ENCODE measurements around the gene ABL1.

The ABL1 gene

DNA sequence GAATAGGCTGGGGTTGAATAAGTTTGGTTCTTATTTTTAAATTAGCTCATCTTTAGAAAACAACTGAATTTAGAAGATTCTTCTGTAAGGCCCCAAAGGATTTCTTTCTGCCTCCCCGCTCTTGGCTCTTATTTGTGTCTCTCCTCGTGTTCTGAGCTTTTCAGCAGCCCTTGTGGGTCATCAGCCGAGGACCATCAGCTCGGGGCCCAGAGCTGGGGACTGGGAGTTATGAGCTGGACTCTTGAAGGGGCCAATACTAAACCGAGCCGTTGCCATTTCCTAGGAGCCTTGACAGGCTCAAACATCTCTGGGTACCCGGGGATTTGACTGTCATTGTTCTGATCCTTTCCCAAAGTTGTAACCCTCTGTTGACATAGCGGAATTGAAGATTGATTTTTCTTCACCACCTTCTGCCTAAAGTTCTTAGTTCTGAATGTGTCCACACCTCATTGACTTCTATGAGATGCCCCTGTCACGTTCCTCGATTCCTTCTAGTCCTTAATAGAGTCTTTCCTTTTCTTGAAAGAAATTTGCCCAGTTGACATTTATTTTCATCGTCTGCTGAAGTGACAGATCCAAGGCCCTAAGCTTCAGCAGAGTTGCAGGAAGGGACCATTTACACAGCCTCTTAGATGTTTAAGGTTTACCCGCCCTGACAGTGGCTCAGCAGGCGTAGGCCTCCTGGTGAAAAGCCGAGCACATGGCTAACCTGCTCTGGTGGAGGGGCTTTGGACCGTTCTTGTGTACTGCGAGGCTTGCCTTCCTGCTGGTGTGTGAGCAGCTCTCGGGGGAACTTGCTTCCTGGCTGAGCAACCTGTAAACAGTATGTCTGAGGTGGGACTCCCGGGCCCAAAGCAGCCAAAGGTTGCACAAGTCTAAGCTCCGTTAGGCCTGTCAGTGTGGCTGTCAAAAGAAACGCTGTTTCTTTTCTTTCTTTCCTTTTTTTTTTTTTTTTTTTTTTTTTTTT, 24.0 kb downstream of the ABL1 start:
- no peak for TF ChIP-seq SIN3A (IDR thresholded peaks at IDR 0.05; ENCODE audit: borderline replicate concordance, insufficient read depth, low read length)
- peak; percentile 13 for TF ChIP-seq FOXP2 (optimal IDR thresholded peaks at IDR 0.05; ENCODE audit: borderline replicate concordance, extremely low read depth, extremely low read length, insufficient read depth)
- no peak for TF ChIP-seq TAF1 (IDR thresholded peaks at IDR 0.05; ENCODE audit: borderline replicate concordance, insufficient read depth, low read length)

DNA sequence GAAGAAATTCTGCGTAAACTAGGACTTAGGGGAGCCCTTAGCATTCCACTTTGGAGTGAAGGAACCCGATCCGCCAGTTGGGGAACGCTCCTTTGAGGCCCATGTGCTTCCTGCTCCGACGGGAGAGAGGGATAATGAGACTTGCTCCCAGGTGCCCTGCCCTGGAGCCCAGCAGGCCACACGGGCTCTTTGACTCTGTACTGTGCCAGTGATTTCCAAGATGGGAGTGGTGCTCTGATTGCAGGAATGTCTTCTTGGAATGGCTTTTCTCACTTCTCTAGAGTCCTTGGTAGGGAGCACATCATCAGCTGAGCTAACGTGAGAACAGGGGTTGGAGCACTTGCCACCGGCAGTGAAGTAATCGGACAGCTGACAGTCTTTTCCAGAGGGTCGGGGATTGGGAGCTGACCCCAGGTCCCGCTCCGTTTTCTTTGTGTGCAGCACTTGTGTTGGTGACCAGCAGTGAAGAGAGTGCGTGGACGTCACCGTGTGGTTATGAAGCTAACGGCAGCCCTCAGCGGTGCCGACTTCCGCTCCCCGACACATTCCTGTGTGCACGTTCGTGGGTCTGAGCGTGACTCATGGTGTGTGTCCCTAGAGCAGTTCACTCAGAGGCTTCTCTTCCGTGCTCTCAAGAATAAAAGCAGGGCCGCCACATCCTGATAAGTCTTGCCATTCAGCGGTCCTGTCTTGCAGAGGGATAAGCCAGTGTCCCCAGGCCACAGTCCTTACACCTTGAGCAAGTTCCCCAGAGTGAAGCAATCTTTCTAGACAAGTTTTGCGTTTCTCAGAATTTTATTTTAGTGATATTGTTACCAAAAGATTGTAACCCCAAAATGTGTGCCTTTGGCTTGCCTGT, 25.6 kb downstream of the ABL1 start:
- TF ChIP-seq FOXP2 (optimal IDR thresholded peaks at IDR 0.05; ENCODE audit: borderline replicate concordance, extremely low read depth, extremely low read length, insufficient read depth) (peak; percentile 87), POLR2AphosphoS5 (IDR thresholded peaks at IDR 0.05; ENCODE audit: low read depth, low read length) (no peak)

DNA sequence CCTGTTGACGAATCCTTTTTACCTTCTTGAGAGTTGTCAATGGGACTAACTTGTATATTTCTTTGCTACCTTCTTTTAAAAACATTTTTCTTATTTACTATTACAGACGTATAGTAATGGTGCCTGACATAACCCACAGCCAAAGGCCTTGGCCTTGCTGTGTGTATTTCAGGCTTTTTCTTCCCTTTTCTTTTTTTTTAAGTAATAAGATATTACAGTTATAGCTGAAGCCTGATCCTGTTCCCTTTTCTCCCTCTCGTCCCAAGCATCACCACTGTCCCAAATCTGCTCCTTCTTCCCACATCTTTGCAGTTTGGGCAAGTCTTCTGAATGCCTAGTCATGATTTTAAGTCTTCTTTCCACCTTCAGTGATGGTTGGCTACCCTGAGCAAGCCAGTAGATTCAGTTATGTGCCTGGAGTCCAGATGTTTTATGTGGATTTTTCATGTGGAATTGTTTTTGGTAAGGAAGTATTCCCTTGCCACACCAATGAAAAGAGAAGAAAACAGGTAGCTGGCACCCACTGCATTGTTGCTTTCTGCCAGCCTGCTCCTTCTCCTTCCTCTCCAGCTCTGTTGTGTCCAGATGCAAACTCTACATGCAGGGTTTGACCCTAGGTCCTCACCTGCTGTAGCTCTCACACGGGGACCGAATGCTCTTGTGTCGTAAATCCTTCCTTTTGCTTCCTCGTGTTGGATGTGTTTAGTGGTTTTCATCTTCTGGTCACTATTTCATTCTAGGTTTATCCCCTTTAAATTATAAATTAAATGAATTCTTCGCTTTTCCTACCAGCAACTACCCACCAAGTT, 26.5 kb downstream of the ABL1 start:
- TF ChIP-seq TAF1 (IDR thresholded peaks at IDR 0.05; ENCODE audit: borderline replicate concordance, insufficient read depth, low read length): no peak
- no peak for TF ChIP-seq POLR2AphosphoS5 (IDR thresholded peaks at IDR 0.05; ENCODE audit: low read depth, low read length)
- no peak for TF ChIP-seq SIN3A (IDR thresholded peaks at IDR 0.05; ENCODE audit: borderline replicate concordance, insufficient read depth, low read length)
- TF ChIP-seq, protein P1, sequence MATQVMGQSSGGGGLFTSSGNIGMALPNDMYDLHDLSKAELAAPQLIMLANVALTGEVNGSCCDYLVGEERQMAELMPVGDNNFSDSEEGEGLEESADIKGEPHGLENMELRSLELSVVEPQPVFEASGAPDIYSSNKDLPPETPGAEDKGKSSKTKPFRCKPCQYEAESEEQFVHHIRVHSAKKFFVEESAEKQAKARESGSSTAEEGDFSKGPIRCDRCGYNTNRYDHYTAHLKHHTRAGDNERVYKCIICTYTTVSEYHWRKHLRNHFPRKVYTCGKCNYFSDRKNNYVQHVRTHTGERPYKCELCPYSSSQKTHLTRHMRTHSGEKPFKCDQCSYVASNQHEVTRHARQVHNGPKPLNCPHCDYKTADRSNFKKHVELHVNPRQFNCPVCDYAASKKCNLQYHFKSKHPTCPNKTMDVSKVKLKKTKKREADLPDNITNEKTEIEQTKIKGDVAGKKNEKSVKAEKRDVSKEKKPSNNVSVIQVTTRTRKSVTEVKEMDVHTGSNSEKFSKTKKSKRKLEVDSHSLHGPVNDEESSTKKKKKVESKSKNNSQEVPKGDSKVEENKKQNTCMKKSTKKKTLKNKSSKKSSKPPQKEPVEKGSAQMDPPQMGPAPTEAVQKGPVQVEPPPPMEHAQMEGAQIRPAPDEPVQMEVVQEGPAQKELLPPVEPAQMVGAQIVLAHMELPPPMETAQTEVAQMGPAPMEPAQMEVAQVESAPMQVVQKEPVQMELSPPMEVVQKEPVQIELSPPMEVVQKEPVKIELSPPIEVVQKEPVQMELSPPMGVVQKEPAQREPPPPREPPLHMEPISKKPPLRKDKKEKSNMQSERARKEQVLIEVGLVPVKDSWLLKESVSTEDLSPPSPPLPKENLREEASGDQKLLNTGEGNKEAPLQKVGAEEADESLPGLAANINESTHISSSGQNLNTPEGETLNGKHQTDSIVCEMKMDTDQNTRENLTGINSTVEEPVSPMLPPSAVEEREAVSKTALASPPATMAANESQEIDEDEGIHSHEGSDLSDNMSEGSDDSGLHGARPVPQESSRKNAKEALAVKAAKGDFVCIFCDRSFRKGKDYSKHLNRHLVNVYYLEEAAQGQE (IDR thresholded peaks at IDR 0.05; ENCODE audit: insufficient read depth in 1 of 2, low read depth in 2 of 2, low read length in 2 of 2): no peak
- no peak for TF ChIP-seq FOXP2 (optimal IDR thresholded peaks at IDR 0.05; ENCODE audit: borderline replicate concordance, extremely low read depth, extremely low read length, insufficient read depth)

DNA sequence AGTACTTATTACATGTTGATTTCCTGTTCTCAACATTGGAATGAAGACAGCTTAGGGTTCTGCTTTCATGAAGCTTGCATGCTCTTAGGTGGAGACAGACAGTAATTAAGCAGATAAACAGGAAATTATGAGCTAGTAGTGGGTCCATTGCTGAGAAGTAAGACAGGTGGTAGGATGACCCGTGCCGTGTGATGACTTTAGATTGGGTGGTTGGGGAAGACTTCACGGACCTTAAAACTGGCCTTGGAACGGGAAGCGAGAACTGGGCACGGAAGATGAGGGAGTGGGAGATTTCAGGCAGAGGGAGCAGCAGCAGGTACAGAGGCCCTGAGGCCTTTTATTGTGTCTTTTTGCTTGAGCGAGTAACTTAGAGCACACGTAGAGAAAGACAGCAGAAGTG, 27.2 kb downstream of the ABL1 start:
- TF ChIP-seq POLR2AphosphoS5 (IDR thresholded peaks at IDR 0.05; ENCODE audit: low read depth, low read length) (no peak), FOXP2 (optimal IDR thresholded peaks at IDR 0.05; ENCODE audit: borderline replicate concordance, extremely low read depth, extremely low read length, insufficient read depth) (no peak), TAF1 (IDR thresholded peaks at IDR 0.05; ENCODE audit: borderline replicate concordance, insufficient read depth, low read length) (no peak), SIN3A (IDR thresholded peaks at IDR 0.05; ENCODE audit: borderline replicate concordance, insufficient read depth, low read length) (no peak)
- TF ChIP-seq, protein P1 (IDR thresholded peaks at IDR 0.05; ENCODE audit: insufficient read depth in 1 of 2, low read depth in 2 of 2, low read length in 2 of 2): no peak

DNA sequence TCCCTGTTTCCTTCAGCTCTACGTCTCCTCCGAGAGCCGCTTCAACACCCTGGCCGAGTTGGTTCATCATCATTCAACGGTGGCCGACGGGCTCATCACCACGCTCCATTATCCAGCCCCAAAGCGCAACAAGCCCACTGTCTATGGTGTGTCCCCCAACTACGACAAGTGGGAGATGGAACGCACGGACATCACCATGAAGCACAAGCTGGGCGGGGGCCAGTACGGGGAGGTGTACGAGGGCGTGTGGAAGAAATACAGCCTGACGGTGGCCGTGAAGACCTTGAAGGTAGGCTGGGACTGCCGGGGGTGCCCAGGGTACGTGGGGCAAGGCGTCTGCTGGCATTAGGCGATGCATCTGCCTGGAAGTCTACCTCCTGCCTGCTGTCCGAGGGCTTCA, 27.7 kb downstream of the ABL1 start:
- TF ChIP-seq POLR2AphosphoS5 (IDR thresholded peaks at IDR 0.05; ENCODE audit: low read depth, low read length): no peak
- TF ChIP-seq SIN3A (IDR thresholded peaks at IDR 0.05; ENCODE audit: borderline replicate concordance, insufficient read depth, low read length): no peak
- no peak for TF ChIP-seq TAF1 (IDR thresholded peaks at IDR 0.05; ENCODE audit: borderline replicate concordance, insufficient read depth, low read length)
- no peak for TF ChIP-seq FOXP2 (optimal IDR thresholded peaks at IDR 0.05; ENCODE audit: borderline replicate concordance, extremely low read depth, extremely low read length, insufficient read depth)
- TF ChIP-seq, protein P1 (IDR thresholded peaks at IDR 0.05; ENCODE audit: insufficient read depth in 1 of 2, low read depth in 2 of 2, low read length in 2 of 2): no peak

Measured in PFSK-1 (cell line).